ENCODE results near the gene TCEANC. TPM values are rescaled to one million over a fixed set of nuclear protein-coding genes. Genes with fewer than 3 reads are reported as not detected.

The TCEANC gene
- total and polyA plus RNA-seq, 2 experiments from 2014 or later = 1.8 to 5.4 TPM

DNA sequence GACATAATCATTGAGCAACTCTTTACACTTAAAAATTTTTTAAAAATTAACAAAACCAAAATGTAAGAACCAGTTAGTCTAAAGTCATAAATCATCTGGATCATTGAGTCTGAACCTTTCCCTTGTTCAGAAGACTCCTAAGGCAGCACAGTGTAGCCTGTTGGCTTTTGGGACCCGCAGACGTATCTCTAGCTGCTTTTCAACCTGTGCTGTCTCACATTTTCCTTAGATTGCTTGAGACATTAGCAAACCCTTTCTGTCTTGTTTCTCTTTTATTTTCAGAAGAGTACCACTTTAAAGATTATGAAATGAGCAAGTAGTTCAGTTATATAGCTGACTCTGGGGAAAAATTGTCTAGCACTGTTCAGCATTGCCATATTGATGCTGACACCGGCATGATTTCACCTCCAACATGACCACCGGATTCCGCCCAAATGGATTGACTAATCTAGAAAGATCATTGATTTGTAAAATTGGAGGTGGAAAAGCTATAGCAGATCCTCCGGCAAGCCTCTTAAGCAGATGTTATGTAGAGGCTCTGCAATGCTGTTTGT lies 8.9 kb downstream of the TCEANC start:
- H3K9me3 ChIP-seq (ENCODE audit: low read depth) = no peaks in the 10 kb centered on the region
- TF ChIP-seq, protein P1, sequence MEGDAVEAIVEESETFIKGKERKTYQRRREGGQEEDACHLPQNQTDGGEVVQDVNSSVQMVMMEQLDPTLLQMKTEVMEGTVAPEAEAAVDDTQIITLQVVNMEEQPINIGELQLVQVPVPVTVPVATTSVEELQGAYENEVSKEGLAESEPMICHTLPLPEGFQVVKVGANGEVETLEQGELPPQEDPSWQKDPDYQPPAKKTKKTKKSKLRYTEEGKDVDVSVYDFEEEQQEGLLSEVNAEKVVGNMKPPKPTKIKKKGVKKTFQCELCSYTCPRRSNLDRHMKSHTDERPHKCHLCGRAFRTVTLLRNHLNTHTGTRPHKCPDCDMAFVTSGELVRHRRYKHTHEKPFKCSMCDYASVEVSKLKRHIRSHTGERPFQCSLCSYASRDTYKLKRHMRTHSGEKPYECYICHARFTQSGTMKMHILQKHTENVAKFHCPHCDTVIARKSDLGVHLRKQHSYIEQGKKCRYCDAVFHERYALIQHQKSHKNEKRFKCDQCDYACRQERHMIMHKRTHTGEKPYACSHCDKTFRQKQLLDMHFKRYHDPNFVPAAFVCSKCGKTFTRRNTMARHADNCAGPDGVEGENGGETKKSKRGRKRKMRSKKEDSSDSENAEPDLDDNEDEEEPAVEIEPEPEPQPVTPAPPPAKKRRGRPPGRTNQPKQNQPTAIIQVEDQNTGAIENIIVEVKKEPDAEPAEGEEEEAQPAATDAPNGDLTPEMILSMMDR (IDR thresholded peaks at IDR 0.05; ENCODE audit: poor library complexity) = no peak
- TF ChIP-seq EZH2 (IDR thresholded peaks at IDR 0.05; ENCODE audit: borderline replicate concordance) = no peak
- no peak for TF ChIP-seq EZH2phosphoT487 (IDR thresholded peaks at IDR 0.05; ENCODE audit: low read depth, severe bottlenecking, unreplicated experiment)
- WGBS (ENCODE audit: low lambda C conversion rate, missing lambda C conversion rate) = 77% methylated on average over 6 of the region's 6 CpGs
- H3K4me2 ChIP-seq = peak overlapping the region; percentile 60
- H3K27ac ChIP-seq = peak overlapping the region; percentile 67
- no peaks in the 10 kb centered on the region for H3K36me3 ChIP-seq (replicated peaks; ENCODE audit: insufficient read depth, low read depth)
- H3K4me3 ChIP-seq = no peak overlapping the region
- no peaks in the 10 kb centered on the region for H3K27me3 ChIP-seq
- H3K9me2 ChIP-seq (replicated peaks; ENCODE audit: insufficient read depth) = no peaks in the 10 kb centered on the region
- H2AFZ ChIP-seq = no peak overlapping the region
- no peaks in the 10 kb centered on the region for H3K79me2 ChIP-seq
- no peak for DNase-seq (ENCODE audit: low spot score)
- no peaks in the 10 kb centered on the region for H3K4me1 ChIP-seq (ENCODE audit: insufficient read depth)
- H4K20me1 ChIP-seq (ENCODE audit: insufficient read depth, poor library complexity, severe bottlenecking) = no peaks in the 10 kb centered on the region

DNA sequence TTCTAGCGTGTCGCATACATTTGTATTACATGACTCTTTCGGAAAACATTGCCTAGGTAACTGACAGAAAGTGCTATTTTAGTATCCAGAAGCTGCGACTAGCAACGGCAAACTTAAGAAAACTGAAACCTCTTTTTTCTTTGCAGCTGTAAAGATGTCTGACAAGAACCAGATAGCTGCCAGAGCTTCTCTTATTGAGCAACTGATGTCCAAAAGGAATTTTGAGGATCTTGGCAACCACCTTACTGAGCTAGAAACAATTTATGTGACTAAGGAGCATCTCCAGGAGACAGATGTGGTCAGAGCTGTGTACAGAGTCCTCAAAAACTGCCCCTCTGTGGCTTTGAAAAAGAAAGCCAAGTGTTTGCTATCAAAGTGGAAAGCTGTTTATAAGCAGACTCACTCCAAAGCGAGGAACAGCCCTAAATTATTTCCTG lies 9.4 kb downstream of the TCEANC start:
- Histone ChIP-seq H2AFZ (no peak overlapping the region), H3K27me3 (no peaks in the 10 kb centered on the region), H3K27ac (peak overlapping the region; percentile 67), H3K79me2 (no peaks in the 10 kb centered on the region), H3K36me3 (replicated peaks; ENCODE audit: insufficient read depth, low read depth) (no peaks in the 10 kb centered on the region), H3K4me3 (no peak overlapping the region), H3K9me2 (replicated peaks; ENCODE audit: insufficient read depth) (no peaks in the 10 kb centered on the region), H4K20me1 (ENCODE audit: insufficient read depth, poor library complexity, severe bottlenecking) (no peaks in the 10 kb centered on the region), H3K9me3 (ENCODE audit: low read depth) (no peaks in the 10 kb centered on the region), H3K4me2 (peak overlapping the region; percentile 60), H3K4me1 (ENCODE audit: insufficient read depth) (no peaks in the 10 kb centered on the region)
- DNase-seq (ENCODE audit: low spot score) = peak; percentile 45
- WGBS (ENCODE audit: low lambda C conversion rate, missing lambda C conversion rate) = 55% methylated on average over 6 of the region's 6 CpGs
- no peak for TF ChIP-seq EZH2phosphoT487 (IDR thresholded peaks at IDR 0.05; ENCODE audit: low read depth, severe bottlenecking, unreplicated experiment)
- TF ChIP-seq, protein P1 (IDR thresholded peaks at IDR 0.05; ENCODE audit: poor library complexity) = no peak
- no peak for TF ChIP-seq EZH2 (IDR thresholded peaks at IDR 0.05; ENCODE audit: borderline replicate concordance)

DNA sequence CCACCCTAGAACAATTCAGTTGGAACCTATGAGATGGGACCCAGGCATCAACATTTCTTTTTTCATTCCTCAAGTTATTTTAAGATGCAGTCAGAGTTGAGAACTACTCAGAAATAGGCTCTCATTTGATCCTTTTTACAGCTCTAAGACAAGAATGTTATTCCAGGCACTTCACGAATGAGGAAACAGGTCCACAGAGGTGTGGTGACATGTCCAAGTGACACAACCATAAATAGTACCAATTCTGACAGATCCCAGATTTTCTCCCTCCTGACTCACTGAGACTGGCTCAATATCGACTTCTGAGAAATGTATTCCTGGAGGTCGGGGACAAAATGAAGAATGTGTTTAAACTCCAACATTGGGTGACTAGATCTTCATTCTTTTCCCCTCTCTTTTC lies 11.1 kb downstream of the TCEANC start:
- H3K9me2 ChIP-seq (replicated peaks; ENCODE audit: insufficient read depth) = no peaks in the 10 kb centered on the region
- TF ChIP-seq, protein P1 (IDR thresholded peaks at IDR 0.05; ENCODE audit: poor library complexity) = no peak
- no peak for TF ChIP-seq EZH2phosphoT487 (IDR thresholded peaks at IDR 0.05; ENCODE audit: low read depth, severe bottlenecking, unreplicated experiment)
- TF ChIP-seq EZH2 (IDR thresholded peaks at IDR 0.05; ENCODE audit: borderline replicate concordance) = no peak
- no peak overlapping the region for H3K4me3 ChIP-seq
- no peaks in the 10 kb centered on the region for H3K9me3 ChIP-seq (ENCODE audit: low read depth)
- H3K36me3 ChIP-seq (replicated peaks; ENCODE audit: insufficient read depth, low read depth) = no peaks in the 10 kb centered on the region
- H3K4me2 ChIP-seq = no peak overlapping the region
- no peaks in the 10 kb centered on the region for H3K79me2 ChIP-seq
- H3K4me1 ChIP-seq (ENCODE audit: insufficient read depth) = no peaks in the 10 kb centered on the region
- H3K27me3 ChIP-seq = no peaks in the 10 kb centered on the region
- no peaks in the 10 kb centered on the region for H4K20me1 ChIP-seq (ENCODE audit: insufficient read depth, poor library complexity, severe bottlenecking)
- H3K27ac ChIP-seq = peak overlapping the region; percentile 67
- 70% methylated on average over 3 of the region's 3 CpGs for WGBS (ENCODE audit: low lambda C conversion rate, missing lambda C conversion rate)
- DNase-seq (ENCODE audit: low spot score) = no peak
- H2AFZ ChIP-seq = no peak overlapping the region
